AG04450 (cell line): ENCODE results near the gene RNF152. TPM values are rescaled to one million over a fixed set of nuclear protein-coding genes. Genes with fewer than 3 reads are reported as not detected.

ENCODE experiments used
- CTCF ChIA-PET: fragments of 300-600, 350-600 bp; formaldehyde crosslinking; extraction: SDS; loops from one replicate; lab custom pipeline; 2022; ENCODE audit warnings: antibody characterized with exemption, inconsistent platforms; lab: Charles Lee
- POLR2A ChIA-PET: fragments of 350-600 bp; formaldehyde crosslinking; extraction: SDS; loops from one replicate; lab custom pipeline; 2021; ENCODE audit warnings: antibody characterized with exemption, inconsistent platforms; lab: Yijun Ruan, JAX
- DNase-seq: peaks from one replicate; pipeline ENCODE4 v3.0.0-alpha.2; 2011; ENCODE audit warnings: low read depth, low spot score
- H3K27ac ChIP-seq: one replicate; pipeline ENCODE4 v1.5.1; 2012; ENCODE audit warnings: low read depth, low read length, control low read depth
- H3K27me3 ChIP-seq: one replicate; pipeline ENCODE4 v1.6.0; 2012; ENCODE audit warnings: low read length; ENCODE audit not compliant: control insufficient read depth, insufficient read depth
- H3K4me3 ChIP-seq: 2 replicates; pipeline ENCODE4 v1.5.1; 2011; ENCODE audit warnings: mild to moderate bottlenecking, low read depth, low read length, control low read depth
- H3K9me3 ChIP-seq: 2 replicates; pipeline ENCODE4 v1.5.1; 2012; ENCODE audit warnings: low read length; ENCODE audit not compliant: control insufficient read depth, insufficient read depth
- CTCF ChIP-seq: IDR thresholded peaks from 2 replicates; pipeline ENCODE4 v1.5.1; 2011; ENCODE audit warnings: low read depth, low read length, control low read depth, inconsistent platforms
- polyA plus RNA-seq: library from polyadenylated mRNA; depleted of rRNA; stranded (reverse); fragments of >200 nt; gene quantifications from 2 replicates; pipeline ENCODE4 v1.2.3, GENCODE V29; 2011

RNF152 gene
- polyA plus RNA-seq, 1 experiment: 5.0 TPM

- Histone ChIP-seq H3K27ac (no peak overlapping the region), H3K27me3 (no peaks in the 10 kb centered on the region), H3K9me3 (peaks cover 5% of the 10 kb centered on the region; the same call in 1 of the 2 replicates), H3K4me3 (no peak overlapping the region)
- no peak for TF ChIP-seq CTCF
- ChIA-PET CTCF (interaction anchor here (0.7 kb wide), 1 partner anchor 31 kb away, joined by 3 read pairs; no protein-coding TSS in a partner anchor), POLR2A (no interaction called here)
- no peak for DNase-seq
Observed at GRCh38 chr18:61931654-61932379, 39.0 kb upstream of the RNF152 start.

DNA sequence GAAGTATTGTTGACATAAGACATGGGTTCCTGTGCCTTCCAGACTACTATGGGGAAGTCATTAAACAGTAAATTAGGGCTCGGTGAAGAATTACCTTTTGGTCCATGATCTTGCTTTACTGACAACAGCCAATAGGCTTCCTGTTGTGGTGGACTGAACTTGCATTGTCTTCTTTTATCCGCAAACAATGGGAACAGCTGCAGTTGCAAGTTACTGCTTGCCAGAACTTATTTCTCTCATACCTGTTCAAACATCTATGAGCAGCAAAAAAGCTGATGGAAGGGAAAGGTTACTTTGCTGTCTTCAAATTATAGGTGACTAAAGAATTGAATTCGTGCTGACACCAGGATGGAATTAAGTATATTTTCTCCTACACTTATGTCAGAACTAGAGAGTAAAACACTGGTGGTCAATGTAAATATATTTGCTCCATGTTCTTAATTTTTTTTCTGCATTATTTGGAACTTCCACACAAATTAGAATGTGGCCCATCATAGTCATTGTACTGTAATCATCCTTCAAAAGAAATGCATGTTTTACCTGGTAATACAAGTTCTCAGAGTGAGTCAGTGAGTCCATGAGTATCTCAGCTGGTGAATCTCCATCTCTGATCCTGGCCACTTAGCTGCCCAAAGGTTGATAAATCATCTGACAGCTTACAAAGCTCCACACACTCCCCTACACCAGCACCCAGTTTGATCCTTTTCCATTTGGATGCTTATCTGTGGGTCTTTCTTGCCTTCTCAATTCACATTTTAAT is 37.3 kb upstream of the RNF152 start:
- TF ChIP-seq CTCF: no peak
- Histone ChIP-seq H3K9me3 (peaks cover 5% of the 10 kb centered on the region; the same call in 1 of the 2 replicates), H3K4me3 (no peak overlapping the region), H3K27me3 (no peaks in the 10 kb centered on the region), H3K27ac (no peak overlapping the region)
- DNase-seq: no peak
- ChIA-PET POLR2A (no interaction called here), CTCF (no interaction called here)

GRCh38 chr18:61926532-61926931 is 33.7 kb upstream of the RNF152 start:
- POLR2A ChIA-PET: no interaction called here
- Histone ChIP-seq H3K9me3 (peaks cover 5% of the 10 kb centered on the region; the same call in 1 of the 2 replicates), H3K27ac (no peak overlapping the region), H3K4me3 (no peak overlapping the region), H3K27me3 (no peaks in the 10 kb centered on the region)
- CTCF ChIA-PET: interaction anchor here (1.1 kb wide), 1 partner anchor 26 kb away, joined by 4 read pairs; no protein-coding TSS in a partner anchor
- no peak for TF ChIP-seq CTCF
- DNase-seq: no peak

- DNase-seq: no peak
- no peak for TF ChIP-seq CTCF
- H3K27me3 ChIP-seq: no peaks in the 10 kb centered on the region
- CTCF ChIA-PET: interaction anchor here (1.3 to 1.7 kb wide), 2 partner anchors 23 to 343 kb away, joined by 4 read pairs; no protein-coding TSS in a partner anchor
- no peak overlapping the region for H3K27ac ChIP-seq
- peaks cover 5% of the 10 kb centered on the region for H3K9me3 ChIP-seq
- POLR2A ChIA-PET: no interaction called here
- no peak overlapping the region for H3K4me3 ChIP-seq
Observed at GRCh38 chr18:61924550-61924949, 31.7 kb upstream of the RNF152 start.
